GM21515 (cell line): ENCODE measurements around the gene FIZ1.

Experiments
- ATAC-seq: cut with Tn5 transposase; IDR thresholded peaks from one replicate; pipeline ENCODE4 v1.9.1; 2021; ENCODE audit not compliant: unreplicated experiment

The FIZ1 gene

GRCh38 chr19:55599468-55599841, at the start of gene FIZ1:
FIZ1 (minus strand) TSS chr19:55599517; CDS start chr19:55597865, 1,652 bp downstream.
- ATAC-seq = peak; percentile 43

- ATAC-seq = no peak
Observed at GRCh38 chr19:55648585-55649267, 49.4 kb upstream of the FIZ1 start.

GRCh38 chr19:55647732-55648584, 48.6 kb upstream of the FIZ1 start, which contains the start of gene CCDC106:
CCDC106 (plus strand) TSS chr19:55648212; CDS start chr19:55649047, 835 bp downstream.
- ATAC-seq = no peak

GRCh38 chr19:55646889-55647731, 47.8 kb upstream of the FIZ1 start:
- no peak for ATAC-seq

GRCh38 chr19:55645512-55645881, 46.2 kb upstream of the FIZ1 start:
- no peak for ATAC-seq

- ATAC-seq = no peak
Observed at GRCh38 chr19:55644842-55645511, 45.7 kb upstream of the FIZ1 start.

GRCh38 chr19:55644191-55644833, 45.0 kb upstream of the FIZ1 start:
- no peak for ATAC-seq

- ATAC-seq = no peak
Observed at GRCh38 chr19:55643887-55644176, 44.5 kb upstream of the FIZ1 start.

- peak; percentile 25 for ATAC-seq
Observed at GRCh38 chr19:55643003-55643886, 43.9 kb upstream of the FIZ1 start, which contains the start of gene ZNF581. ZNF581 (plus strand) TSS chr19:55643649; CDS start chr19:55644572, 923 bp downstream.

GRCh38 chr19:55642153-55643002, 43.1 kb upstream of the FIZ1 start:
- no peak for ATAC-seq

- no peak for ATAC-seq
Observed at GRCh38 chr19:55641426-55642152, 42.3 kb upstream of the FIZ1 start.

GRCh38 chr19:55640577-55641425, 41.5 kb upstream of the FIZ1 start, which contains the start of gene ZNF580:
ZNF580 (plus strand) TSS chr19:55641002; CDS start chr19:55642509, 1,507 bp downstream.
- no peak for ATAC-seq

GRCh38 chr19:55640043-55640576, 40.8 kb upstream of the FIZ1 start:
- no peak for ATAC-seq

- ATAC-seq = no peak
Observed at GRCh38 chr19:55638864-55639359, 39.6 kb upstream of the FIZ1 start.

GRCh38 chr19:55637534-55637933, 38.2 kb upstream of the FIZ1 start:
- no peak for ATAC-seq

- ATAC-seq = no peak
Observed at GRCh38 chr19:55636723-55637122, 37.4 kb upstream of the FIZ1 start.
